ENCODE measurements around the gene HIGD1A. TPM values are rescaled to one million over a fixed set of nuclear protein-coding genes. Genes with fewer than 3 reads are reported as not detected.

Gene HIGD1A
- total and polyA plus RNA-seq, 2 of the 8 experiments (the other 6 are each of a cell fraction or from before 2014, with no cell fraction given) = 67.3 to 95.4 TPM

GRCh38 chr3:42819351-42819965, 15.2 kb upstream of the HIGD1A start:
- H3K4me1 ChIP-seq (replicated peaks in 1 of 4; ENCODE audit: control insufficient read depth in 3 of 4, insufficient read depth in 4 of 4, low read length in 3 of 4) = peaks cover 0 to 4% (median 2%) of the 10 kb centered on the region in 4 experiments; a peak in 2 of 7 replicates
- no peak overlapping the region for H2BK12ac ChIP-seq (ENCODE audit: low read depth, low read length)
- H3K9ac ChIP-seq (replicated peaks in 1 of 4; ENCODE audit: extremely low read depth in 1 of 4, low read depth in 3 of 4, low read length in 3 of 4) = no peak overlapping the region
- no peak overlapping the region for H3K56ac ChIP-seq (replicated peaks; ENCODE audit: insufficient read length, low read depth, low read length)
- ChIA-PET CTCF (ENCODE audit: partially characterized antibody) (interaction anchor here (0.8 to 5.9 kb wide), 10 partner anchors 10 to 76 kb away, joined by 3 to 21 read pairs (median 6); no protein-coding TSS in a partner anchor), POLR2A (ENCODE audit: partially characterized antibody) (interaction anchor here (0.5 to 1.9 kb wide), 3 partner anchors 14 to 74 kb away, joined by 3 to 6 read pairs (median 5); no protein-coding TSS in a partner anchor)
- H3K23ac ChIP-seq (ENCODE audit: insufficient read length) = no peak overlapping the region
- H4K91ac ChIP-seq (replicated peaks; ENCODE audit: insufficient read length, low read length) = no peak overlapping the region
- H2BK120ac ChIP-seq (replicated peaks; ENCODE audit: low read depth, low read length) = no peak overlapping the region
- no peaks in the 10 kb centered on the region for H3K79me1 ChIP-seq (ENCODE audit: low read depth, low read length)
- H2BK5ac ChIP-seq (ENCODE audit: low read depth, low read length) = no peak overlapping the region
- H3K27ac ChIP-seq (ENCODE audit: low read depth, low read length) = no peak overlapping the region
- DNase-seq (ENCODE audit: low read depth in 1 of 2, low spot score in 2 of 2) = peak in 1 of 2 experiments; percentile 55
- H4K20me1 ChIP-seq (replicated peaks in 1 of 2; ENCODE audit: control insufficient read depth in 1 of 2, insufficient read depth in 2 of 2, low read length in 2 of 2) = no peaks in the 10 kb centered on the region
- H3K36me3 ChIP-seq (ENCODE audit: control insufficient read depth in 2 of 4, insufficient read depth in 4 of 4, low read length in 3 of 4) = no peaks in the 10 kb centered on the region; a peak in 1 of 8 replicates
- H3K27me3 ChIP-seq (replicated peaks in 1 of 4; ENCODE audit: control insufficient read depth in 3 of 4, extremely low read depth in 1 of 4, insufficient read depth in 3 of 4, low read length in 3 of 4) = no peaks in the 10 kb centered on the region; a peak in 1 of 7 replicates
- H3K79me2 ChIP-seq (ENCODE audit: control insufficient read depth in 1 of 2, insufficient read depth in 2 of 2, low read length in 2 of 2) = no peaks in the 10 kb centered on the region
- no peak overlapping the region for H3K18ac ChIP-seq (ENCODE audit: extremely low read depth, low read length)
- no peak overlapping the region for H3K4ac ChIP-seq (replicated peaks; ENCODE audit: insufficient read length, low read depth, low read length)
- H3K4me3 ChIP-seq (ENCODE audit: extremely low read depth in 1 of 4, insufficient read depth in 2 of 4, low read depth in 3 of 4, low read length in 4 of 4) = no peak overlapping the region
- H2BK15ac ChIP-seq (ENCODE audit: low read length) = no peak overlapping the region; the same call in 1 of the 2 replicates
- WGBS, 2 experiments (ENCODE audit: extremely low coverage in 1 of 2, insufficient coverage in 1 of 2, insufficient read length in 1 of 2, insufficient replicate concordance in 2 of 2, low coverage in 1 of 2, low lambda C conversion rate in 2 of 2, missing lambda C conversion rate in 1 of 2) = 30% methylated on average over 2 of the region's 2 CpGs; no CpG with 5 or more reads in 1 of the 2 experiments
- H3K4me2 ChIP-seq (ENCODE audit: insufficient read depth in 1 of 2, low read depth in 2 of 2, low read length in 2 of 2) = peak overlapping the region in 1 of 2 experiments; percentile 28; a peak in 1 of 4 replicates
- no peak overlapping the region for H4K5ac ChIP-seq (ENCODE audit: insufficient read length, low read depth, low read length)
- no peak overlapping the region for H2AK5ac ChIP-seq (ENCODE audit: low read depth, low read length)
- H3K14ac ChIP-seq (ENCODE audit: insufficient read length) = no peak overlapping the region
- H2AFZ ChIP-seq (ENCODE audit: low read length) = peak overlapping the region; percentile 61; the same call in 1 of the 2 replicates
- no peaks in the 10 kb centered on the region for H3K9me3 ChIP-seq (ENCODE audit: insufficient read depth in 2 of 2, low read depth in 1 of 2, low read length in 1 of 2)
- no peak overlapping the region for H4K8ac ChIP-seq (ENCODE audit: extremely low read depth, insufficient read depth, low read length)
- TF ChIP-seq HDAC2 (IDR thresholded peaks at IDR 0.05; ENCODE audit: borderline replicate concordance in 1 of 2, low read depth in 2 of 2, low read length in 2 of 2) (no peak), SIRT6 (IDR thresholded peaks at IDR 0.05; ENCODE audit: low read length) (no peak), SUZ12 (IDR thresholded peaks at IDR 0.05; ENCODE audit: low read length) (no peak), TAF7 (optimal IDR thresholded peaks at IDR 0.05; ENCODE audit: borderline replicate concordance, low read depth, low read length) (no peak), RAD21 (IDR thresholded peaks at IDR 0.05 in 1 of 2, conservative IDR thresholded peaks at IDR 0.05 in 1 of 2; ENCODE audit: low read depth in 2 of 2, low read length in 2 of 2) (0 out of 4 replicates have a peak, but pooled peaks of 1 of the 2 experiments have one; percentile 3), CTCF (IDR thresholded peaks at IDR 0.05; ENCODE audit: control extremely low read depth in 1 of 3, insufficient read depth in 1 of 3, low read depth in 1 of 3, low read length in 3 of 3) (peak in 2 of 3 experiments; percentile 18; a peak in 2 of 4 replicates)
- FAIRE-seq = peak; percentile 7
- 0 out of 2 replicates have a peak overlapping the region, but pooled peaks have one; percentile 22 for H2BK20ac ChIP-seq (ENCODE audit: low read length)
- H3K23me2 ChIP-seq (ENCODE audit: low read depth, low read length) = no peaks in the 10 kb centered on the region

Data from H1 (cell line).